ENCODE data around the gene MAP2K4. TPM values are rescaled to one million over a fixed set of nuclear protein-coding genes. Genes with fewer than 3 reads are reported as not detected.
A peak's percentile ranks its signal among the peaks of the same experiment; 100 is the strongest.
"Not testable (repeated sequence)": the region's sequence is repeated elsewhere in the genome, so short reads cannot be mapped to it uniquely, and the experiment has no call there.

MAP2K4 gene
- total RNA-seq (2014; rRNA removed; shearing (Covaris generic)) (34.5 and 47.8 TPM in 2 replicates), polyA plus RNA-seq (2016; fragmentation: Nextera tagmentation; extraction: Ambion mirVana) (21.2 and 24.5 TPM in 2 replicates)

- TF ChIP-seq EZH2phosphoT487 (IDR thresholded peaks at IDR 0.05; ENCODE audit: insufficient read depth, low read depth) = no peak
- TF ChIP-seq EZH2 (IDR thresholded peaks at IDR 0.05; ENCODE audit: insufficient read depth, poor library complexity, severe bottlenecking) = no peak
- peaks cover 11% of the 10 kb centered on the region for H4K20me1 ChIP-seq (ENCODE audit: insufficient read depth)
- H3F3A ChIP-seq (ENCODE audit: insufficient read depth) = peaks cover 16% of the 10 kb centered on the region; the same call in 1 of the 2 replicates
- in situ Hi-C loops (cut with MboI) = no loop called here
- H3K4me2 ChIP-seq (ENCODE audit: unreplicated experiment) = peak within 1 kb of the TSS; percentile 81
- no peaks in the 10 kb centered on the region for H3K9me3 ChIP-seq (ENCODE audit: low read depth)
- H3K79me2 ChIP-seq (ENCODE audit: insufficient read depth) = peaks cover 48% of the 10 kb centered on the region
- H3K9me2 ChIP-seq (ENCODE audit: insufficient read depth) = no peaks in the 10 kb centered on the region
- peak within 1 kb of the TSS; percentile 75 for H3K4me3 ChIP-seq
- H3K9ac ChIP-seq = peak within 1 kb of the TSS; percentile 92
- peaks cover 33% of the 10 kb centered on the region for H3K4me1 ChIP-seq (ENCODE audit: insufficient read depth)
- H3K27me3 ChIP-seq (replicated peaks; ENCODE audit: insufficient read depth) = no peaks in the 10 kb centered on the region
- 1% methylated on average over 40 to 78 of the region's 123 CpGs for WGBS, 2 experiments (ENCODE audit: low coverage in 1 of 2, low lambda C conversion rate in 2 of 2, missing lambda C conversion rate in 2 of 2)
- peak within 1 kb of the TSS; percentile 47 for H3K27ac ChIP-seq
- H2AFZ ChIP-seq = peak within 1 kb of the TSS; percentile 84
- H3K36me3 ChIP-seq (ENCODE audit: low read depth) = no peaks in the 10 kb centered on the region
- peak; percentile 97 for DNase-seq
Observed at GRCh38 chr17:12020642-12021622, at the start of gene MAP2K4. TSS of gene MAP2K4 (plus strand) at chr17:12020877. CDS start at chr17:12020887, 10 bp downstream.

GRCh38 chr17:11972741-11973140, 47.9 kb upstream of the MAP2K4 start:
- not testable (repeated sequence) for H2AFZ ChIP-seq; H3K9me3 ChIP-seq (ENCODE audit: low read depth); H3K9me2 ChIP-seq (ENCODE audit: insufficient read depth); H3F3A ChIP-seq (ENCODE audit: insufficient read depth); H3K36me3 ChIP-seq (ENCODE audit: low read depth); H4K20me1 ChIP-seq (ENCODE audit: insufficient read depth); H3K4me2 ChIP-seq (ENCODE audit: unreplicated experiment); H3K27ac ChIP-seq; H3K9ac ChIP-seq; H3K27me3 ChIP-seq (replicated peaks; ENCODE audit: insufficient read depth); DNase-seq; H3K79me2 ChIP-seq (ENCODE audit: insufficient read depth); H3K4me1 ChIP-seq (ENCODE audit: insufficient read depth); H3K4me3 ChIP-seq
- in situ Hi-C loops (cut with MboI) = loop anchor here (25.0 kb wide), 1 partner anchor 1335 kb away; no protein-coding TSS in a partner anchor
- 93 to 96% methylated on average over 3 to 19 of the region's 19 CpGs for WGBS, 2 experiments (ENCODE audit: low coverage in 1 of 2, low lambda C conversion rate in 2 of 2, missing lambda C conversion rate in 2 of 2)

- Histone ChIP-seq H4K20me1 (ENCODE audit: insufficient read depth) (no peaks in the 10 kb centered on the region), H3K9me3 (ENCODE audit: low read depth) (no peaks in the 10 kb centered on the region), H3K27ac (no peak overlapping the region), H3K4me1 (ENCODE audit: insufficient read depth) (no peaks in the 10 kb centered on the region), H3F3A (ENCODE audit: insufficient read depth) (no peaks in the 10 kb centered on the region), H3K27me3 (replicated peaks; ENCODE audit: insufficient read depth) (no peaks in the 10 kb centered on the region), H3K4me3 (no peak overlapping the region), H3K79me2 (ENCODE audit: insufficient read depth) (no peaks in the 10 kb centered on the region), H3K9me2 (ENCODE audit: insufficient read depth) (no peaks in the 10 kb centered on the region), H3K36me3 (ENCODE audit: low read depth) (peaks cover 13% of the 10 kb centered on the region; the same call in 1 of the 2 replicates), H3K4me2 (ENCODE audit: unreplicated experiment) (no peak overlapping the region), H3K9ac (no peak overlapping the region), H2AFZ (no peak overlapping the region)
- 75 to 79% methylated on average over 3 of the region's 3 CpGs for WGBS, 2 experiments (ENCODE audit: low coverage in 1 of 2, low lambda C conversion rate in 2 of 2, missing lambda C conversion rate in 2 of 2)
- no peak for DNase-seq
- no peak for TF ChIP-seq EZH2 (IDR thresholded peaks at IDR 0.05; ENCODE audit: insufficient read depth, poor library complexity, severe bottlenecking)
- no peak for TF ChIP-seq EZH2phosphoT487 (IDR thresholded peaks at IDR 0.05; ENCODE audit: insufficient read depth, low read depth)
- in situ Hi-C loops (cut with MboI) = no loop called here
Observed at GRCh38 chr17:11979795-11980194, 40.9 kb upstream of the MAP2K4 start.

- Histone ChIP-seq H3K4me3 (no peak overlapping the region), H3K9ac (no peak overlapping the region), H3K79me2 (ENCODE audit: insufficient read depth) (no peaks in the 10 kb centered on the region), H3K9me2 (ENCODE audit: insufficient read depth) (no peaks in the 10 kb centered on the region), H3K36me3 (ENCODE audit: low read depth) (peaks cover 13% of the 10 kb centered on the region; the same call in 1 of the 2 replicates), H3K27ac (no peak overlapping the region), H3K9me3 (ENCODE audit: low read depth) (no peaks in the 10 kb centered on the region), H2AFZ (no peak overlapping the region), H3F3A (ENCODE audit: insufficient read depth) (no peaks in the 10 kb centered on the region), H3K27me3 (replicated peaks; ENCODE audit: insufficient read depth) (no peaks in the 10 kb centered on the region), H4K20me1 (ENCODE audit: insufficient read depth) (no peaks in the 10 kb centered on the region), H3K4me2 (ENCODE audit: unreplicated experiment) (no peak overlapping the region), H3K4me1 (ENCODE audit: insufficient read depth) (no peaks in the 10 kb centered on the region)
- in situ Hi-C loops (cut with MboI) = no loop called here
- DNase-seq = peak; percentile 26
- WGBS, 2 experiments (ENCODE audit: low coverage in 1 of 2, low lambda C conversion rate in 2 of 2, missing lambda C conversion rate in 2 of 2) = 60 to 64% methylated on average over 2 of the region's 2 CpGs
- no peak for TF ChIP-seq EZH2phosphoT487 (IDR thresholded peaks at IDR 0.05; ENCODE audit: insufficient read depth, low read depth)
- TF ChIP-seq EZH2 (IDR thresholded peaks at IDR 0.05; ENCODE audit: insufficient read depth, poor library complexity, severe bottlenecking) = no peak
Observed at GRCh38 chr17:11980813-11981212, 39.9 kb upstream of the MAP2K4 start.
